Progenitor cell of endocrine pancreas (in vitro differentiated cells): ENCODE results near the gene POPDC3. TPM values are rescaled to one million over a fixed set of nuclear protein-coding genes. Genes with fewer than 3 reads are reported as not detected.

Experiments used
- DNase-seq: peaks from one replicate; pipeline ENCODE4 v3.0.0; 2021; ENCODE audit warnings: low spot score; ENCODE audit not compliant: unreplicated experiment
- H3K27ac Mint-ChIP-seq: 2 replicates; pipeline ENCODE4 v1.8.0; 2021; ENCODE audit warnings: mild to moderate bottlenecking, moderate library complexity, mixed read lengths
- H3K27me3 Mint-ChIP-seq: 2 replicates; pipeline ENCODE4 v1.8.0; 2021; ENCODE audit warnings: mixed read lengths
- H3K36me3 Mint-ChIP-seq: 2 replicates; pipeline ENCODE4 v1.8.0; 2022; ENCODE audit warnings: mixed read lengths; ENCODE audit not compliant: insufficient read depth
- H3K4me1 Mint-ChIP-seq: 2 replicates; pipeline ENCODE4 v1.8.0; 2021; ENCODE audit warnings: low read depth, mixed read lengths
- H3K4me3 Mint-ChIP-seq: 2 replicates; pipeline ENCODE4 v1.8.0; 2021; ENCODE audit warnings: low read depth, mild to moderate bottlenecking, moderate library complexity, mixed read lengths
- H3K9me3 Mint-ChIP-seq: 2 replicates; pipeline ENCODE4 v1.8.0; 2021; ENCODE audit warnings: low read depth, mixed read lengths
- CTCF ChIP-seq: fragments of 200-600 bp; sonication (generic); IDR thresholded peaks from one replicate; pipeline ENCODE4 v1.5.0; 2021; ENCODE audit warnings: antibody characterized with exemption, mild to moderate bottlenecking; ENCODE audit not compliant: unreplicated experiment
- total RNA-seq: library from RNA; stranded (reverse); gene quantifications from 2 replicates; pipeline ENCODE4 v1.2.1, GENCODE V29; 2021

The POPDC3 gene
- total RNA-seq, 1 donor from 2014 or later: 1.3 TPM

DNA sequence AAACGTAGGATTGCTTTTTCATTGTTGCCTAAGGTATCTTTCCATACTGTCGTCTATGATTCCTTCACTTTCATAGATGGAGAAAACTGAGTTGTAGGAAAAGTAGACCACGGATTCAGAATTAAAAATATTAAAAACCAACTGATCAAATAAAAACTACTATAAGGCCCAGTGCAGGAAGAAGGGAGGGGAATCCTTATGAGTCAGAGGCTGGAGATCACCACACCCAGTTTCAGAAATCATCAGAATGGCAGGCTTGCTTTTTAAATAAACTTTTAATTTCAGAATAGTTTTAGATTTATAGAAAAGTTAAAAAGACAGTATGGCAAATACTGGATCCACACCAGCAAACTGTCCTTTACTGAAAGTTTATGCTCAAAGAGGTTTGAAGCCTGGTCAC lies 32.0 kb upstream of the POPDC3 start:
- no peak for DNase-seq
- no peaks in the 10 kb centered on the region for H3K36me3 Mint-ChIP-seq
- no peak overlapping the region for H3K4me3 Mint-ChIP-seq
- TF ChIP-seq CTCF: no peak
- no peaks in the 10 kb centered on the region for H3K9me3 Mint-ChIP-seq
- no peak overlapping the region for H3K27ac Mint-ChIP-seq
- H3K27me3 Mint-ChIP-seq: no peaks in the 10 kb centered on the region
- H3K4me1 Mint-ChIP-seq: peaks cover 7% of the 10 kb centered on the region

- Mint-ChIP-seq H3K4me1 (peaks cover 7% of the 10 kb centered on the region), H3K36me3 (no peaks in the 10 kb centered on the region), H3K27me3 (no peaks in the 10 kb centered on the region), H3K4me3 (no peak overlapping the region), H3K9me3 (no peaks in the 10 kb centered on the region), H3K27ac (no peak overlapping the region)
- DNase-seq: no peak
- TF ChIP-seq CTCF: no peak
These were observed 31.2 kb upstream of the POPDC3 start for GRCh38 chr6:105210932-105211531.

GRCh38 chr6:105209950-105210706 lies 30.3 kb upstream of the POPDC3 start:
- Mint-ChIP-seq H3K27ac (no peak overlapping the region), H3K36me3 (no peaks in the 10 kb centered on the region), H3K9me3 (no peaks in the 10 kb centered on the region), H3K4me1 (peaks cover 9% of the 10 kb centered on the region), H3K27me3 (no peaks in the 10 kb centered on the region), H3K4me3 (no peak overlapping the region)
- no peak for DNase-seq
- TF ChIP-seq CTCF: no peak

- Mint-ChIP-seq H3K27me3 (no peaks in the 10 kb centered on the region), H3K9me3 (no peaks in the 10 kb centered on the region), H3K4me1 (peaks cover 13% of the 10 kb centered on the region), H3K4me3 (no peak overlapping the region), H3K27ac (no peak overlapping the region), H3K36me3 (no peaks in the 10 kb centered on the region)
- DNase-seq: no peak
- TF ChIP-seq CTCF: no peak
These were observed 27.9 kb upstream of the POPDC3 start for GRCh38 chr6:105207524-105208269.

- Mint-ChIP-seq H3K36me3 (no peaks in the 10 kb centered on the region), H3K27ac (peak overlapping the region; percentile 38), H3K9me3 (no peaks in the 10 kb centered on the region), H3K4me3 (no peak overlapping the region), H3K27me3 (no peaks in the 10 kb centered on the region), H3K4me1 (peaks cover 9% of the 10 kb centered on the region)
- TF ChIP-seq CTCF: no peak
- DNase-seq: no peak
These were observed 25.0 kb upstream of the POPDC3 start for GRCh38 chr6:105204768-105205167.
